Measurements from ENCODE around the gene PIAS4.

The PIAS4 gene

GRCh38 chr19:4042731-4043082 lies 35.2 kb downstream of the PIAS4 start:
- no peak for DNase-seq (ENCODE audit: low read depth)

GRCh38 chr19:4043401-4043800 lies 35.9 kb downstream of the PIAS4 start:
- DNase-seq (ENCODE audit: low read depth) = no peak

- DNase-seq (ENCODE audit: low read depth) = no peak
These were observed 36.6 kb downstream of the PIAS4 start for GRCh38 chr19:4043966-4044715.

- no peak for DNase-seq (ENCODE audit: low read depth)
These were observed 37.5 kb downstream of the PIAS4 start for GRCh38 chr19:4044990-4045465.

GRCh38 chr19:4045597-4046361 lies 38.2 kb downstream of the PIAS4 start:
- no peak for DNase-seq (ENCODE audit: low read depth)

- DNase-seq (ENCODE audit: low read depth) = no peak
These were observed 38.8 kb downstream of the PIAS4 start for GRCh38 chr19:4046362-4046691.

- DNase-seq (ENCODE audit: low read depth) = no peak
These were observed 39.6 kb downstream of the PIAS4 start for GRCh38 chr19:4046946-4047683.

- DNase-seq (ENCODE audit: low read depth) = no peak
These were observed 41.9 kb downstream of the PIAS4 start for GRCh38 chr19:4049432-4049831.

- DNase-seq (ENCODE audit: low read depth) = no peak
These were observed 43.9 kb downstream of the PIAS4 start for GRCh38 chr19:4051175-4052101.

GRCh38 chr19:4052114-4052992 lies 44.8 kb downstream of the PIAS4 start:
- no peak for DNase-seq (ENCODE audit: low read depth)

- DNase-seq (ENCODE audit: low read depth) = no peak
These were observed 45.5 kb downstream of the PIAS4 start for GRCh38 chr19:4052993-4053422.

GRCh38 chr19:4053423-4054324 lies 46.1 kb downstream of the PIAS4 start:
- no peak for DNase-seq (ENCODE audit: low read depth)

GRCh38 chr19:4054441-4055208 lies 47.1 kb downstream of the PIAS4 start:
- DNase-seq (ENCODE audit: low read depth) = no peak

GRCh38 chr19:4055209-4055552 lies 47.6 kb downstream of the PIAS4 start:
- no peak for DNase-seq (ENCODE audit: low read depth)

GRCh38 chr19:4057931-4058692 lies 50.6 kb downstream of the PIAS4 start:
- DNase-seq (ENCODE audit: low read depth) = peak; percentile 44

- DNase-seq (ENCODE audit: low read depth) = no peak
These were observed 51.3 kb downstream of the PIAS4 start for GRCh38 chr19:4058693-4059452.

GRCh38 chr19:4059453-4059871 lies 51.9 kb downstream of the PIAS4 start:
- DNase-seq (ENCODE audit: low read depth) = no peak
